ENCODE measurements around the gene ZNF695.

ZNF695 gene

GRCh38 chr1:246959944-246960693, 47.7 kb downstream of the ZNF695 start:
- DNase-seq (ENCODE audit: low spot score): no peak

- no peak for DNase-seq (ENCODE audit: low spot score)
Measured at GRCh38 chr1:246954126-246954525, 53.7 kb downstream of the ZNF695 start.

GRCh38 chr1:246951413-246951812, 56.4 kb downstream of the ZNF695 start:
- no peak for DNase-seq (ENCODE audit: low spot score)

- no peak for DNase-seq (ENCODE audit: low spot score)
Measured at GRCh38 chr1:246949956-246950355, 57.9 kb downstream of the ZNF695 start.

GRCh38 chr1:246947255-246947654, 60.6 kb downstream of the ZNF695 start:
- DNase-seq (ENCODE audit: low spot score): no peak

GRCh38 chr1:246946366-246946765, 61.5 kb downstream of the ZNF695 start:
- no peak for DNase-seq (ENCODE audit: low spot score)

All from SW480 (cell line).